MG63 (cell line): ENCODE results near the gene MACROD1. TPM values are rescaled to one million over a fixed set of nuclear protein-coding genes. Genes with fewer than 3 reads are reported as not detected.

Experiments used
- DNase-seq: peaks from one replicate; pipeline ENCODE4 v3.0.0-alpha.2; 2020
- H3K27me3 ChIP-seq: fragments of 250-450 bp; sonication (Bioruptor Pico); 2 replicates; pipeline ENCODE4 v1.5.1; 2020; ENCODE audit warnings: mild to moderate bottlenecking, moderate library complexity
- H3K36me3 ChIP-seq: fragments of 250-450 bp; sonication (Bioruptor Pico); 2 replicates; pipeline ENCODE4 v1.5.1; 2020; ENCODE audit warnings: mild to moderate bottlenecking, moderate library complexity
- H3K4me3 ChIP-seq: fragments of 250-450 bp; sonication (Bioruptor Pico); 2 replicates; pipeline ENCODE4 v1.5.1; 2020; ENCODE audit warnings: mild to moderate bottlenecking, moderate library complexity
- H3K9me3 ChIP-seq: fragments of 250-450 bp; sonication (Bioruptor Pico); 2 replicates; pipeline ENCODE4 v1.5.1; 2020; ENCODE audit warnings: mild to moderate bottlenecking, moderate library complexity
- total RNA-seq: library from RNA; depleted of rRNA; stranded (reverse); fragments of >200 nt; shearing (Covaris generic); gene quantifications from 2 replicates; pipeline ENCODE4 v1.2.3, GENCODE V29; 2014; ENCODE audit warnings: low replicate concordance; rRNA removed

MACROD1 gene
- 14.1 and 44.1 TPM in 2 replicates for total RNA-seq

GRCh38 chr11:64165842-64166635 lies at the start of gene MACROD1:
Gene MACROD1, minus strand, starts transcription at chr11:64166113. Its CDS starts 119 bp downstream, at chr11:64165994.
- DNase-seq, result peak; percentile 90
- Histone ChIP-seq H3K27me3 (no peaks in the 10 kb centered on the region), H3K4me3 (peak within 1 kb of the TSS; percentile 65), H3K36me3 (no peaks in the 10 kb centered on the region), H3K9me3 (no peaks in the 10 kb centered on the region)

DNA sequence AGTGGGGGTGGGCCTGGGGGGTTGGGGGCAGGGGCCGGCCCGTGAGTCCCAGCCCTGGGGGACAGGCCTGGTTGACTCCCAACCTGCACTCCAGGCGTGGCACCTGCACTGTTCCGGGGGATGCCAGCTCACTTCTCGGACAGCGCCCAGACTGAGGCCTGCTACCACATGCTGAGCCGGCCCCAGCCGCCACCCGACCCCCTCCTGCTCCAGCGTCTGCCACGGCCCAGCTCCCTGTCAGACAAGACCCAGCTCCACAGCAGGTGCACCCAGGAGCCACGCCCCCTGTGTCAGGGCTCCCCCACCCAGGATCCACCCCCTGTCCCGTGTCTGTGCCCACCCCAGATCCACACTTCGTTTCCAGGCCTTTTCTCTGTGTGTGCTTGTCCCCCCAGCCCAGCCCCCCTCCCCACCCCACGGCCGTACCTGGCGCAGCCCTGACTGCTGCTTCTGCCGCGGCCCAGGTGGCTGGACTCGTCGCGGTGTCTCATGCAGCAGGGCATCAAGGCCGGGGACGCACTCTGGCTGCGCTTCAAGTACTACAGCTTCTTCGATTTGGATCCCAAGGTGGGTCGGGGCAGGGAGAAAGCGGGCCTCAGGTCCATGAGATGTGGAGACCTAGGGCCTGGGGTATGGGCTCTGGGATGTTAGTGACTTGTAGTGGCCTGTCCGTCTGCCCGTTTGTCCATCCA lies 45.4 kb upstream of the MACROD1 start:
- Histone ChIP-seq H3K4me3 (no peak overlapping the region), H3K36me3 (peaks cover 9% of the 10 kb centered on the region), H3K9me3 (no peaks in the 10 kb centered on the region), H3K27me3 (no peaks in the 10 kb centered on the region)
- no peak for DNase-seq

DNA sequence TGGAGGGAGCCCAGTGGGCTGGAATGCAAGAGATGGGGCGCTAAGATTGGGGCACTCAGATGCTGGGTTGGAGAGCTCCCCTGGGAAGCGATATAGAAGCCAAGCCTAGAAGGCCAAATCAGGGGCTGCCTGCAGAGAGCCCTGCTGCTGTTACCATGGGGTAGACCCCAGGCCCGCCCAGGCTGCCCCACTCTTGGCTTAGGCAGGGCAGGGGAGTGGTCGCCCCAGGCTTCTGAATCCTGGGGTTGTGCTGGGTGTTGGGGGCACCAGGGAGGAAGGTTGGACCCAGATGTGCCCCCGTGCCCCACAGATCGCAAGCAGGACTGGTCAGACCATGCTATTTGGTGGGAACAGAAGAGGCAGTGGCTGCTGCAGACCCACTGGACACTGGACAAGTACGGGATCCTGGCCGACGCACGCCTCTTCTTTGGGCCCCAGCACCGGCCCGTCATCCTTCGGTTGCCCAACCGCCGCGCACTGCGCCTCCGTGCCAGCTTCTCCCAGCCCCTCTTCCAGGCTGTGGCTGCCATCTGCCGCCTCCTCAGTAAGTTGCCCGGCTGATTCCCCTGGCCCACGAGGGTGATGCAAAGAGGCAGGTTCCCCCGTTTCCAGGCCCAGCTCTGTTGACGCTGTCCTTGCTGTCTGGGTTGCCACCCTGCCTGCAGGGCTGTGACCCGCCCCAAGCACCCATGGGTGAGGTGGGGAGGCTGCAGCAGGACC lies 44.5 kb upstream of the MACROD1 start:
- DNase-seq, result no peak
- H3K4me3 ChIP-seq, result no peak overlapping the region

GRCh38 chr11:64209563-64209843 lies 43.6 kb upstream of the MACROD1 start:
- H3K36me3 ChIP-seq, result peaks cover 27% of the 10 kb centered on the region
- DNase-seq, result no peak
- H3K27me3 ChIP-seq, result no peaks in the 10 kb centered on the region
- H3K9me3 ChIP-seq, result no peaks in the 10 kb centered on the region
- no peak overlapping the region for H3K4me3 ChIP-seq

More for the DNA sequence above, 44.5 kb upstream of the MACROD1 start:
- Histone ChIP-seq H3K36me3 (peaks cover 18% of the 10 kb centered on the region), H3K9me3 (no peaks in the 10 kb centered on the region), H3K27me3 (no peaks in the 10 kb centered on the region)

DNA sequence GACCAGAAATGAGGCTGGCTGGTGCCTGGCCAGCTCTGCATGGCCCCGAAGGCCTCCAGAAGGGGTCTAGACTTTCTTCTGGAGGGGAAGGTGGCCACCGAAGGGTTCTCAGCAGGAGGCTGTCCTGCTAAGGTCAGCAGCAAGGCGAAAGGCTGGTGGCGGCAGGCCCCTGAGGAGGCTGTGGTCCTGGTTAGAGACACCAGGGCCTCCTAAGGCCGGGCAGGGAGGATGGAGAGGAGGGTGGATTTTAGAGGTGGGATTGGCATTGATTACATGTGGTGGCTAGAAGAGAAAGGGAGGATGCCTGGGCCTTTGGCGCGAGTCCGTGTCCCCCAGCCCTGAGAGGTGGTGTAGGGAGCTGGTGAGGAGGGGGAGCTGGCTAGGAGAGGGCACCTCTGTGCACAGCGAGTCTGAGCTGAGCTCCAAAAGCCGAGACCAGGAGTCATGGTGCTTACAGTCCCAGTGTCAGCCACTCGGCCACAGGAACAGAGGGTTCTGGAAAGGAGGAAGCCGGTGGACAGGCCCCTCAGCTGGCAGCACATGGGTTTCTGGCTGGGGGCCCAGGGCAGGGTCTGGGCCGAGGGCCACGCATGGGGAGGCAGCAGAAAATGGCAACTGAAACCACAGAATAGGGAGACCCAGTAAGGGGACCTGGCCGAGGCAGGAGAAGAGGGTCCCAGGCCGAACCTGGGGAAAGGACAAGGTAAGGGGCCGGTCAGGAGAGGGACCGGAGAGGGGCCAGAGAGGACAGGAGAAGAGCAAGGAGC lies 43.1 kb upstream of the MACROD1 start:
- no peak for DNase-seq
- Histone ChIP-seq H3K36me3 (peaks cover 33% of the 10 kb centered on the region), H3K9me3 (no peaks in the 10 kb centered on the region), H3K4me3 (no peak overlapping the region), H3K27me3 (no peaks in the 10 kb centered on the region)

GRCh38 chr11:64208086-64208795 lies 42.3 kb upstream of the MACROD1 start:
- peaks cover 40% of the 10 kb centered on the region for H3K36me3 ChIP-seq
- no peaks in the 10 kb centered on the region for H3K9me3 ChIP-seq
- DNase-seq, result no peak
- no peak overlapping the region for H3K4me3 ChIP-seq
- H3K27me3 ChIP-seq, result no peaks in the 10 kb centered on the region

DNA sequence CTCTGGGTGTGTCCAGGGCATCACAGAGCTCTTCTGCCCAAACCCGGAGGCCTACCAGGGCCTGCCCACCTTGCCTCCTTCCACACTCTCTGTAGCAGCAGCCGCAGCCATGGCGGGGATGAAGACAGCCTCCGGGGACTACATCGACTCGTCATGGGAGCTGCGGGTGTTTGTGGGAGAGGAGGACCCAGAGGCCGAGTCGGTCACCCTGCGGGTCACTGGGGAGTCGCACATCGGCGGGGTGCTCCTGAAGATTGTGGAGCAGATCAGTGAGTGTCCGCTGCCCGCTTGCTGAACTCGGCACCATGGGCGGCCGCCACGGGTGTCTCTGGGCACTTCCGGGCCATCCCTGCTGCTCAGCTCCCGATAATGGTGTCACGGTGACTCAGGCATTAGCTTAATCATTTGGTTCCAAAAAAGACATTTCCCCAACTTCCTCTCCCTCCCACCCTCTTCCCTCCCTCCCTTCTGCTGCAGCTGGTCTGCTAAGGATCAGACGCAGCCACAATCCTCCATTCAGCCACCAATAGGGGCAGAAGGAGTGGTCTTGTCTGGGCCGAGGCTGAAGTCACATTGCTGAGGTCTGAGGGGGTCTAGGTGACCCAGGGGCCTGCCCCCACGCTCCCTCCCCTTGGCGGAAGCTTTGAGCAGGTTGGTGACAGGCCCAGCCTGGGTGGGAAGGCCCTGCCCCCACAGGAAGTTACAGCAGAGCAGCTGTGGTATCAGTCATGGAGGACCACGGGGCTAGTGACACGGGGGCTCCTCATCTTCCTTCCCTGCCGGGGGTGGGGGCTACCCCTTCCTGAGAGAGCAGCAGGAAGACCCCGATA lies 41.6 kb upstream of the MACROD1 start:
- Histone ChIP-seq H3K36me3 (peaks cover 48% of the 10 kb centered on the region), H3K4me3 (no peak overlapping the region), H3K27me3 (no peaks in the 10 kb centered on the region), H3K9me3 (no peaks in the 10 kb centered on the region)
- DNase-seq, result no peak

GRCh38 chr11:64206457-64207255 lies 40.7 kb upstream of the MACROD1 start, which contains the start of gene FERMT3:
Gene FERMT3, plus strand, starts transcription at chr11:64206721. Its CDS starts 644 bp downstream, at chr11:64207365.
- no peak within 1 kb of the TSS for H3K4me3 ChIP-seq
- H3K9me3 ChIP-seq, result no peaks in the 10 kb centered on the region
- peaks cover 52% of the 10 kb centered on the region for H3K36me3 ChIP-seq
- no peak for DNase-seq
- no peaks in the 10 kb centered on the region for H3K27me3 ChIP-seq

GRCh38 chr11:64204464-64204989 lies 38.6 kb upstream of the MACROD1 start:
- peak; percentile 76 for DNase-seq
- H3K27me3 ChIP-seq, result no peaks in the 10 kb centered on the region

DNA sequence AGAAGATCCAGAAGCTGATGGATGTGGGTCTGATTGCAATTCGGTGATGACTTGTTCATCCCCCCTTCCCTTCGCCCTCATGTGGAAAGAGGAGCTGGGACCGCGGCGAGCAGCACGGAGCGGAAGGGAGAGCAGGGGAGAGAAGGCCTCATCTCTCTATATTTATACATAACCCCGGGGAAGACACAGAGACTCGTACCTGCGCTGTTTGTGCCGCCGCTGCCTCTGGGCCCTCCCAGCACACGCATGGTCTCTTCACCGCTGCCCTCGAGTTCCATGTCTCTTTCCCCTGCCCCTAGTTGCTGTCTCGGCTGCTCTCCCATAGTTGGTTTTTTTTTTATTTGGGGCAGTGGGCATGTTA lies 38.1 kb upstream of the MACROD1 start:
- H3K36me3 ChIP-seq, result peaks cover 65% of the 10 kb centered on the region
- no peak for DNase-seq
- no peaks in the 10 kb centered on the region for H3K27me3 ChIP-seq
- H3K4me3 ChIP-seq, result no peak overlapping the region
- no peaks in the 10 kb centered on the region for H3K9me3 ChIP-seq

More at GRCh38 chr11:64204464-64204989, 38.6 kb upstream of the MACROD1 start:
- H3K9me3 ChIP-seq, result no peaks in the 10 kb centered on the region
- H3K36me3 ChIP-seq, result peaks cover 65% of the 10 kb centered on the region
- H3K4me3 ChIP-seq, result no peak overlapping the region

DNA sequence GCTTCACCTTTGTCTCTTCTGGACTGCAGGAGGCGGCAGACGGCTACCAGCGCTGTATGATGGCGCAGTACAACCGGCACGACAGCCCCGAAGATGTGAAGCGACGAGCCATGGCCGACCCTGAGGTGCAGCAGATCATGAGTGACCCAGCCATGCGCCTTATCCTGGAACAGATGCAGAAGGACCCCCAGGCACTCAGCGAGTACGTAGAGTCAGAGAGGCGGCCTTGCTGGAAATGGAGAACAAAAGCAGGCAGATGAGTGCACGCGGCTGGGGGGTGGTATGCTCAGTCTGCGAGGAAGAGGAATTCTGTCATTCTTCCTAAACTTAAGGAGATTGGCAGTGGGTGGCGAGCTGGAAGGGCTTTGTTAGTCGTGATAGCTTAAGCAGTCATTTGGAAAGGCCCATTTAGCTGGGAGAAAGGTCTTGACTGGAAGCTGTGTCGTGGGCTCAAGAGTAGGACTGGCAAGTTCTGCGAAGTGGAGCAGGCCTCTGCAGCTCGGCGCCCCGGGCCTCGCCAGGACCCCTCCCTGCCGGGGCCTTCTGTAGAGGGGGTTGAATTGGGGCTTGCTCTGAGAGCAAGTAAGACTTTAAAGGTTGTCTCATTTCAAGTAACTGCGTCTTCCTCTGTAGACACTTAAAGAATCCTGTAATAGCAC lies 37.6 kb upstream of the MACROD1 start:
- Histone ChIP-seq H3K4me3 (no peak overlapping the region), H3K36me3 (peaks cover 70% of the 10 kb centered on the region)
- DNase-seq, result no peak

GRCh38 chr11:64202992-64203391 lies 37.1 kb upstream of the MACROD1 start:
- no peak overlapping the region for H3K4me3 ChIP-seq
- H3K9me3 ChIP-seq, result no peaks in the 10 kb centered on the region
- peaks cover 75% of the 10 kb centered on the region for H3K36me3 ChIP-seq
- no peaks in the 10 kb centered on the region for H3K27me3 ChIP-seq
- no peak for DNase-seq

More for the DNA sequence above, 37.6 kb upstream of the MACROD1 start:
- Histone ChIP-seq H3K27me3 (no peaks in the 10 kb centered on the region), H3K9me3 (no peaks in the 10 kb centered on the region)

- Histone ChIP-seq H3K27me3 (no peaks in the 10 kb centered on the region), H3K36me3 (peaks cover 81% of the 10 kb centered on the region), H3K9me3 (no peaks in the 10 kb centered on the region), H3K4me3 (no peak overlapping the region)
- DNase-seq, result no peak
Measured at GRCh38 chr11:64201543-64201942, 35.6 kb upstream of the MACROD1 start.

DNA sequence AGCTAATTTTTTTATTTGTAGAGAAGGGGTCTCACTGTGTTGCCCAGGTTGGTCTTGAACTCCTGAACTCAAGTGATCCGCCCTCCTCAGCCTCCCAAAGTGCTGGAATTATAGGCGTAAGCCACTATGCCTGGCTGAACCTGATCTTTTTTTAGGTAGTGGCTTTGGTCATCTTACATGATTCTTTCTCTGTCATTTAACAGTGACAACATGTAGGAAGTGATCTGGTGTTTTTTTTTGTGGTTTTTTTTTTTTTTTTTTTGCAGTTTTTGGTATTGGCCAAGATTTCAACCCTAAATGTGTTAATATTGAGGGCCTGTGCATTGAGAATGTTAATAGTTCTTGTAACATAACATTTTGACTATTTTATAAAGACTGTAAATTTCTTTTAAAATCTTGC lies 32.6 kb upstream of the MACROD1 start:
- DNase-seq, result no peak
- Histone ChIP-seq H3K4me3 (no peak overlapping the region), H3K9me3 (no peaks in the 10 kb centered on the region), H3K36me3 (peaks cover 81% of the 10 kb centered on the region), H3K27me3 (no peaks in the 10 kb centered on the region)
